Right ventricle myocardium superior (tissue), 1 donor: ENCODE measurements around the gene LHFPL3. TPM values are rescaled to one million over a fixed set of nuclear protein-coding genes. Genes with fewer than 3 reads are reported as not detected.

Experiments
- ATAC-seq: fragments of 200-7000 bp; cut with Tn5 transposase; one replicate; pipeline ENCODE4 v1.9.1; 2020; ENCODE audit warnings: mild to moderate bottlenecking; ENCODE audit not compliant: poor library complexity
- DNase-seq: peaks from one replicate; pipeline ENCODE4 v3.0.0-alpha.2; 2020
- intact Hi-C: fragments of 100-400 bp; cut with DNase I; formaldehyde crosslinking; loops from one replicate; pipeline ENCODE4 v1.11.2; 2022
- total RNA-seq: library from RNA; stranded (reverse); fragmentation: NEBNext Ultra II Directional; extraction: Animal tissue kit (Norgen Biotek cat#: 25700); gene quantifications from one replicate; pipeline ENCODE4 v1.2.1, GENCODE V29; 2021
- donor health status: DM: no; HTN: yes; CAD: no; lungs with severe emphysema.

The LHFPL3 gene
- total RNA-seq, 1 donor from 2014 or later, result not detected

GRCh38 chr7:104363355-104363754 lies 35.0 kb downstream of the LHFPL3 start:
- intact Hi-C loops, result no loop called here
- DNase-seq, result no peak
- no peak for ATAC-seq

DNA sequence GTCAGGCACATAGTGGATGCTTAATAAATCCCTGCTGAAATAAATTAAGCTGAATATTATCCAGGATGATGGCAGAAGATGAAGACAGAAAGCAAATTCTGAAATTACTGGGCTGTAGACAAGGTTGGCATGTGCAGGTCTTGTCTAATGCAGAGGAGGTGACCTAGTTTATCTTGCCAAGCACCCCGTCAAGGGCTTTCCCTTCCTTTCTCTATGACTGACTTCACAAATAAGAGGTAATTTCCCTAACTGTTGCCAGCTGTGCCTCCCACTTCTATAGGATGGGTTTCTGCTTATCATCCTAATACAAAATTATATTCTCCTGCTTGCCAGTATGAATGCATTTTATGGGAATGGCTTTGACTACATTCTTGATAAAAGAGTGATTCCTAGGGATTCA lies 38.0 kb downstream of the LHFPL3 start:
- DNase-seq (no peak), ATAC-seq (no peak)
- intact Hi-C loops, result no loop called here

DNA sequence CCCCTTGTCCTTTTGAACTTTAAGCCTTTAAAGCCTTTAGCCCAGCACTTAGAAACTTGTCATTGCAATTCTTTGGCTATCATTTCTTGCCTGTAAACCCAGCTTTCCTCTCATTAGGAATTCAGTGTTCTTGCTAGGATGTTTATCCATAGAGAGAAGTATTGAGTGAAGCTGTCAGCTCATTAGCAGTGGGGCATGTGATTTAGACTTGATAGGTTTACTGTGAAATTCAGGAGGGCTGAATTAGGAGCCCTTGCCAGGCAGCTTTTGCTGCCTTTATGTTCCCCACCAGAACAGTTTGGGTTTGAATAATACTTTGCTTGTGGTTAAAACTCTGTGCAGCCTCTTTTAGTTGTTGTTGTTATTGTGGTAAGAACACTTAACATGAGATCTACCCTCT lies 39.5 kb downstream of the LHFPL3 start:
- ATAC-seq (no peak), DNase-seq (no peak)
- intact Hi-C loops, result no loop called here

GRCh38 chr7:104371216-104371979 lies 43.0 kb downstream of the LHFPL3 start:
- intact Hi-C loops, result no loop called here
- no peak for ATAC-seq
- no peak for DNase-seq

DNA sequence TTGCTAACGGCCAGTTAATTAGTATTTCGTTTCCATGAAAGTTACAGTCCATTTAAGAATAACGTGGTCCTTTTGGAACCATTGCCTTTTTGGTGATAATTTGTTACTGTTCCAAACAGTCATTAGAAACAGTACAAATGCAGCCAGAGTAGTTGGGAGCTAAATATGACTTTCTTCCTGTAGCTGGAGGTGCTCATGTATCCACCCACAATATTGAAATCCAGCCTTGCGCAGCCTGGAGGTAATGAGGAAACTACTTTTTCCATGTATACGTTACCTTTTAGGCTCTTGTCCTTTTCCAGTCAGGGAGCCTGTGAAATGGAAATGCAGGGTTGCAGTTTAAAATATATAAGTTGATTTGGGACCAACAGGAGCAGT lies 43.6 kb downstream of the LHFPL3 start:
- ATAC-seq, result no peak
- no peak for DNase-seq
- intact Hi-C loops, result no loop called here

DNA sequence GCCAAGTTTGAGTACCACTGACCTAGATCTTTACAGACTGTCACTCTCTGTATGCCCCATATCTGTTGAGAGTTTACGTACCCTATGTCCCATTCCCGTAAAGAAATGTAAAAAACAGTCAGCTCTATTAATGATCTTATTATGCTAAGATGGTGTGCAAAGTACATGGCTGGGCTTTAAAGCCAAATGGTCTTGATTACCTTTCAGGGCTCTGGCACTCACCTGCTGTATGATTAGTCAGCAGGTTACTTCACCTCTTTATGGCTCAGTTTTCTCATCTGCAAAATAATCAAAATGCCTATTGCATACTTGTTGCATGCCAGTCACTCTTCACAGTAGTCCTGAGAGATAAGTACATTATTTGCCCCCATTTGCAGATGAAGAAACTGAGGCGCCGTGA lies 54.2 kb downstream of the LHFPL3 start:
- ATAC-seq, result no peak
- intact Hi-C loops, result loop anchor here (5.0 kb wide), 1 partner anchor 100 kb away; no protein-coding TSS in a partner anchor
- no peak for DNase-seq

- intact Hi-C loops, result no loop called here
Observed at GRCh38 chr7:104386943-104387342, 58.5 kb downstream of the LHFPL3 start.

GRCh38 chr7:104388222-104388621 lies 59.8 kb downstream of the LHFPL3 start:
- intact Hi-C loops, result no loop called here
- ATAC-seq, result no peak

More at GRCh38 chr7:104386943-104387342, 58.5 kb downstream of the LHFPL3 start:
- ATAC-seq (no peak), DNase-seq (no peak)

GRCh38 chr7:104395162-104395561 lies 66.8 kb downstream of the LHFPL3 start:
- no peak for ATAC-seq

More at GRCh38 chr7:104388222-104388621, 59.8 kb downstream of the LHFPL3 start:
- no peak for DNase-seq

DNA sequence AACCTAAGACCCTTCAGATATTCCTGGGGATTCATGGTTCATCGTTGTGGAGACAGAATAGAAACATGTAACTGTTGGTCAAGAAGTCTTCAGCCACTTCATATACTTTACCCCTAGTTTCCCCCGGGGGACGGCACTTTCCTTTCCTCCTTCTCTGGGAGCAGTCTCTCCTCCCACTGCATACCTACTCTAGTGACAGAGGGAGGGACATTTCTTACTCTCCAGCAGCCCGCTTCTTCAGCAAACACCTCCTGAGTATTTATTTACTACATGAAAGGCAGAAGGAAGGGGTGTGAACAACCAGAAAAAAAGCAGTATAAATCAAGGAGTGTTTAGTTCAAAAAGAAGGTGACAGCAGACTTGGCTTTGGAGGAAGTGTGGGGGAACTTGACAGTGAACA lies 69.0 kb downstream of the LHFPL3 start:
- intact Hi-C loops, result no loop called here
- DNase-seq (no peak), ATAC-seq (no peak)

More at GRCh38 chr7:104395162-104395561, 66.8 kb downstream of the LHFPL3 start:
- DNase-seq, result no peak
- intact Hi-C loops, result no loop called here

- intact Hi-C loops, result no loop called here
- no peak for DNase-seq
- ATAC-seq, result no peak
Observed at GRCh38 chr7:104408371-104408770, 80.0 kb downstream of the LHFPL3 start.

GRCh38 chr7:104410742-104411141 lies 82.3 kb downstream of the LHFPL3 start:
- ATAC-seq, result no peak
- DNase-seq, result no peak

GRCh38 chr7:104412911-104413310 lies 84.5 kb downstream of the LHFPL3 start:
- intact Hi-C loops, result no loop called here
- no peak for DNase-seq
- ATAC-seq, result no peak

More at GRCh38 chr7:104410742-104411141, 82.3 kb downstream of the LHFPL3 start:
- intact Hi-C loops, result no loop called here

- intact Hi-C loops, result no loop called here
- no peak for DNase-seq
- ATAC-seq, result no peak
Observed at GRCh38 chr7:104414216-104414615, 85.8 kb downstream of the LHFPL3 start.

DNA sequence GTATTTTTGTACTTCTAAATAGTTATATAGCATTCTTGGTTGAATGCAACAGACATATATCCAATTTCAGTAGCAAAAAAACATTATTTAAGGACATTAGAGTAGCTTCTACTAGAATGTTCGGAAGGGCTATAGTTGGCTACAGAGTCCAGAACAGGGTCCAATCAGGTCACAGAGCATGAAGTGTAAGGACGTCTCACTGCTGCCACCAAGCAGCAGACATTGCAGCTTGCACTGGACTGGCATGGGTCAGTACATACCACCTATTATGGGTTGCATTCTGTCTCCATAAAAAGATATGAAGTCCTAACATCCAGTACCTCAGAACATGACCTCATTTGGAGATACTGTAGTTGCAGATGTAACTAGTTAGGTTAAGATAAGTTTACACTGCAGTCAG lies 87.3 kb downstream of the LHFPL3 start:
- intact Hi-C loops, result no loop called here
- no peak for DNase-seq
- no peak for ATAC-seq

DNA sequence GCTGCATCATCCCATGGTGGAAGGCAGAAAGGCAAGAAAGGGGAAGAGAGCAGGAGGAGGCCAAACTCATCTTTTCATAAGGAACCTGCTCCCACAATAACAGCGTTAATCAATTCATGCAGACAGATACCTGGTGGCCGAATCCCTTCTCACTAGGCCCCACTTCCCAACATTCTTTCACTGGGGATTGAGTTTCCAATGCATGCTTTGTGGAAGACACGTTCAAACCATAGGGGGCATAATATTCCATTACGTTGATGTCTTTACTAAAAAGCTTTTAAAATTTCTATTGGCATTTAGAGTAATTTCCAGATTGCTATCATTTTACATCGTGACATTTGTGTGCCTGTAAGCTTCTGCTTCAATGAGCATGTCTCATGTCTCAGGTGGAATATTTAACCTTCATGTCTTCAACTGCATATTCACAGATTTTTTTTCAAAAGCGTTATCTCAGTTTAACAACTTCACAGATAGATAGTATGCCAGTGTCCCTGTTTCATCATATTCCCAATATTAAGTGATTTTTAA lies 88.5 kb downstream of the LHFPL3 start:
- DNase-seq (no peak), ATAC-seq (no peak)
- intact Hi-C loops, result no loop called here

- intact Hi-C loops, result no loop called here
- ATAC-seq (no peak), DNase-seq (no peak)
Observed at GRCh38 chr7:104431930-104432329, 103.5 kb downstream of the LHFPL3 start.

GRCh38 chr7:104434129-104434528 lies 105.7 kb downstream of the LHFPL3 start:
- no peak for ATAC-seq
- intact Hi-C loops, result no loop called here
- DNase-seq, result no peak

- intact Hi-C loops, result no loop called here
- ATAC-seq (no peak), DNase-seq (no peak)
Observed at GRCh38 chr7:104442481-104442880, 114.1 kb downstream of the LHFPL3 start.

DNA sequence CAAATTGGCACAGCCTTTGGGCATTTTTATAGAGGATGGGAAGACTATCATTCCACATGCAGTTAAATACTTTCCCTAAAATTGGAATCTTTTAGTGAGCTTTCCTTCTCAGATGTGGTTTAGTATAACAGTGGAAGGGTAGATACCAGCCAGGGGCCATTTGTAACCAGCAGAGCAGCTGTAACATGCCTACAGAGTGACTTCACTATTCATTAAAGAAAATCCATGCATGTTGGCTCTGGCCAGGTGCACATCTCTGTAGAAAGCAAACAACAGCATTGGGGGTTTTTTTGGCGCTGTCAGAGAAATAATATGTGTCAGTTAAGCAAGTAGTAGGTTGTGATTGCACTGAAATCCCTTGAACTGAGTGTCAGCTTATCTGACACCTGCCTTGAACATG lies 115.6 kb downstream of the LHFPL3 start:
- intact Hi-C loops, result no loop called here
- DNase-seq (no peak), ATAC-seq (no peak)

- no peak for ATAC-seq
- intact Hi-C loops, result no loop called here
- DNase-seq, result no peak
Observed at GRCh38 chr7:104445393-104445792, 117.0 kb downstream of the LHFPL3 start.
